H1 (cell line): ENCODE results near the gene RTL9. TPM values are rescaled to one million over a fixed set of nuclear protein-coding genes. Genes with fewer than 3 reads are reported as not detected.

Source experiments
- CTCF ChIA-PET: fragments of 300-600 bp; sonication (Branson Sonifier 250); formaldehyde crosslinking; loops from one replicate; lab custom pipeline; 2021; ENCODE audit not compliant: partially characterized antibody; lab: Charles Lee
- POLR2A ChIA-PET: fragments of 300-600 bp; sonication (Branson Sonifier 250); formaldehyde crosslinking; loops from one replicate; lab custom pipeline; 2021; ENCODE audit warnings: inconsistent platforms; ENCODE audit not compliant: partially characterized antibody; lab: Charles Lee
- DNase-seq, 2 experiments: peaks; one replicate each; pipeline versions ENCODE4 v3.0.0 to v3.0.0-alpha.2; 2010 to 2022; ENCODE audit warnings: low spot score in 2 of 2, low read depth in 1 of 2, mixed read lengths in 1 of 2
- FAIRE-seq: peaks from 2 replicates; lab custom pipeline; 2011; peaks lifted over from hg19 to GRCh38; lab: Jason Lieb, UNC
- H2AFZ ChIP-seq: 2 replicates; pipeline ENCODE4 v1.8.1; 2012; ENCODE audit warnings: low read length, inconsistent platforms
- H2AK5ac ChIP-seq: 2 replicates; pipeline ENCODE4 v1.6.1; 2013; ENCODE audit warnings: low read depth, low read length
- H2BK120ac ChIP-seq: replicated peaks from 2 replicates; pipeline ENCODE3; 2013; ENCODE audit warnings: low read depth, low read length, inconsistent platforms
- H2BK12ac ChIP-seq: 2 replicates; pipeline ENCODE4 v1.6.1; 2013; ENCODE audit warnings: low read depth, low read length
- H2BK15ac ChIP-seq: 2 replicates; pipeline ENCODE4 v1.6.1; 2013; ENCODE audit warnings: low read length
- H2BK20ac ChIP-seq: 2 replicates; pipeline ENCODE4 v1.6.1; 2013; ENCODE audit warnings: low read length
- H2BK5ac ChIP-seq: 2 replicates; pipeline ENCODE4 v1.6.1; 2013; ENCODE audit warnings: low read depth, low read length
- H3K14ac ChIP-seq: 2 replicates; pipeline ENCODE4 v1.6.1; 2013; ENCODE audit warnings: inconsistent platforms; ENCODE audit not compliant: insufficient read length
- H3K18ac ChIP-seq: 2 replicates; pipeline ENCODE4 v1.6.1; 2013; ENCODE audit warnings: low read length; ENCODE audit errors: extremely low read depth
- H3K23ac ChIP-seq: 2 replicates; pipeline ENCODE4 v1.6.1; 2013; ENCODE audit warnings: inconsistent platforms; ENCODE audit not compliant: insufficient read length
- H3K23me2 ChIP-seq: 2 replicates; pipeline ENCODE4 v1.6.1; 2013; ENCODE audit warnings: low read depth, low read length
- H3K27ac ChIP-seq: 2 replicates; pipeline ENCODE4 v1.6.1; 2011; ENCODE audit warnings: low read depth, low read length, inconsistent platforms
- H3K27me3 ChIP-seq, 4 experiments: replicated peaks in 1 of 4; 1 replicate in 1 of 4; 2 replicates in 3 of 4; pipeline versions ENCODE4 v1.6.1 to v1.8.1; 2011 to 2013; ENCODE audit warnings: low read length in 3 of 4, mild to moderate bottlenecking in 3 of 4, inconsistent platforms in 2 of 4, mixed read lengths in 2 of 4, moderate library complexity in 1 of 4; ENCODE audit not compliant: control insufficient read depth in 3 of 4, insufficient read depth in 3 of 4; ENCODE audit errors: extremely low read depth in 1 of 4
- H3K36me3 ChIP-seq, 4 experiments: 2 replicates each; pipeline versions ENCODE4 v1.6.1 to v1.8.1; 2011 to 2013; ENCODE audit warnings: mild to moderate bottlenecking in 4 of 4, low read length in 3 of 4, moderate library complexity in 2 of 4, control low read depth in 1 of 4, inconsistent platforms in 1 of 4; ENCODE audit not compliant: insufficient read depth in 4 of 4, control insufficient read depth in 2 of 4
- H3K4ac ChIP-seq: replicated peaks from 2 replicates; pipeline ENCODE3; 2013; ENCODE audit warnings: low read length, low read depth, mixed read lengths, inconsistent platforms; ENCODE audit not compliant: insufficient read length
- H3K4me1 ChIP-seq, 4 experiments: replicated peaks in 1 of 4; 1 replicate in 1 of 4; 2 replicates in 3 of 4; pipeline versions ENCODE4 v1.6.1 to v1.8.1; 2011 to 2013; ENCODE audit warnings: low read length in 3 of 4, inconsistent platforms in 2 of 4, mixed read lengths in 1 of 4; ENCODE audit not compliant: insufficient read depth in 4 of 4, control insufficient read depth in 3 of 4
- H3K4me2 ChIP-seq, 2 experiments: 2 replicates each; pipeline versions ENCODE4 v1.6.1 to v1.8.1; 2011 to 2013; ENCODE audit warnings: low read depth in 2 of 2, low read length in 2 of 2, control low read depth in 1 of 2, inconsistent platforms in 1 of 2, mild to moderate bottlenecking in 1 of 2; ENCODE audit not compliant: insufficient read depth in 1 of 2
- H3K4me3 ChIP-seq, 4 experiments: fragments of 200-600, 300-600 bp in 1 of 4; sonication (generic), shearing (Covaris generic), sonication (Bioruptor Twin) in 1 of 4; 2 replicates each; pipeline versions ENCODE4 v1.5.1 to v1.8.1; 2011 to 2016; ENCODE audit warnings: low read length in 4 of 4, low read depth in 3 of 4, control low read depth in 2 of 4, inconsistent platforms in 2 of 4, mild to moderate bottlenecking in 2 of 4, mixed read lengths in 1 of 4, moderate library complexity in 1 of 4; ENCODE audit not compliant: insufficient read depth in 2 of 4; ENCODE audit errors: extremely low read depth in 1 of 4
- H3K56ac ChIP-seq: replicated peaks from 2 replicates; pipeline ENCODE3; 2013; ENCODE audit warnings: low read depth, mild to moderate bottlenecking, mixed read lengths, low read length, inconsistent platforms; ENCODE audit not compliant: insufficient read length
- H3K79me1 ChIP-seq: 2 replicates; pipeline ENCODE4 v1.6.1; 2013; ENCODE audit warnings: low read depth, low read length, control low read depth
- H3K79me2 ChIP-seq, 2 experiments: 2 replicates each; pipeline versions ENCODE4 v1.6.1 to v1.8.1; 2012 to 2013; ENCODE audit warnings: low read length in 2 of 2, mild to moderate bottlenecking in 2 of 2, inconsistent platforms in 1 of 2; ENCODE audit not compliant: insufficient read depth in 2 of 2, control insufficient read depth in 1 of 2
- H3K9ac ChIP-seq, 4 experiments: replicated peaks in 1 of 4; 1 replicate in 1 of 4; 2 replicates in 3 of 4; pipeline versions ENCODE4 v1.6.1 to v1.8.1; 2011 to 2013; ENCODE audit warnings: low read depth in 3 of 4, low read length in 3 of 4, control low read depth in 2 of 4, mild to moderate bottlenecking in 2 of 4, moderate library complexity in 2 of 4, inconsistent platforms in 1 of 4; ENCODE audit errors: extremely low read depth in 1 of 4
- H3K9me3 ChIP-seq, 2 experiments: 2 replicates each; pipeline versions ENCODE4 v1.6.1 to v1.8.1; 2012 to 2013; ENCODE audit warnings: mild to moderate bottlenecking in 2 of 2, moderate library complexity in 2 of 2, control low read depth in 1 of 2, inconsistent platforms in 1 of 2, low read depth in 1 of 2, low read length in 1 of 2, mixed read lengths in 1 of 2; ENCODE audit not compliant: insufficient read depth in 2 of 2
- H4K20me1 ChIP-seq, 2 experiments: replicated peaks in 1 of 2; 2 replicates each; pipeline versions ENCODE3 to v1.8.1; 2011 to 2013; ENCODE audit warnings: inconsistent platforms in 2 of 2, low read length in 2 of 2, mild to moderate bottlenecking in 1 of 2; ENCODE audit not compliant: insufficient read depth in 2 of 2, control insufficient read depth in 1 of 2
- H4K5ac ChIP-seq: 2 replicates; pipeline ENCODE4 v1.6.1; 2013; ENCODE audit warnings: low read length, low read depth, mixed read lengths, inconsistent platforms; ENCODE audit not compliant: insufficient read length
- H4K8ac ChIP-seq: 2 replicates; pipeline ENCODE4 v1.8.0; 2013; ENCODE audit warnings: mild to moderate bottlenecking, moderate library complexity, low read length, inconsistent platforms; ENCODE audit not compliant: insufficient read depth; ENCODE audit errors: extremely low read depth
- H4K91ac ChIP-seq: replicated peaks from 2 replicates; pipeline ENCODE3; 2013; ENCODE audit warnings: low read length, mixed read lengths, inconsistent platforms; ENCODE audit not compliant: insufficient read length
- CBX8 ChIP-seq: fragments of 300-800, 300-1000 bp; sonication (generic); IDR thresholded peaks from 2 replicates; pipeline ENCODE4 v1.7.1; 2016; ENCODE audit warnings: low read depth, low read length, borderline replicate concordance
- EGR1 ChIP-seq: IDR thresholded peaks from 2 replicates; pipeline ENCODE4 v1.6.1; 2011; ENCODE audit warnings: low read depth, low read length, borderline replicate concordance
- EZH2 ChIP-seq: fragments of 200-600 bp; sonication (generic); IDR thresholded peaks from 2 replicates; pipeline ENCODE4 v1.7.1; 2012; ENCODE audit warnings: low read depth, mild to moderate bottlenecking, moderate library complexity, low read length, inconsistent platforms; ENCODE audit not compliant: severe bottlenecking
- HDAC2 ChIP-seq, 2 experiments: fragments of 300-600 bp in 1 of 2; sonication (generic) in 1 of 2; IDR thresholded peaks; 2 replicates each; pipeline ENCODE4 v1.6.1; 2011 to 2012; ENCODE audit warnings: low read depth in 2 of 2, low read length in 2 of 2, mild to moderate bottlenecking in 2 of 2, moderate library complexity in 2 of 2, borderline replicate concordance in 1 of 2, inconsistent platforms in 1 of 2
- JUND ChIP-seq: IDR thresholded peaks from 2 replicates; pipeline ENCODE4 v1.6.1; 2011; ENCODE audit warnings: mild to moderate bottlenecking, improper control_type of control experiment, low read length
- NANOG ChIP-seq: IDR thresholded peaks from 2 replicates; pipeline ENCODE4 v1.6.1; 2011; ENCODE audit warnings: low read length, low read depth, mild to moderate bottlenecking, inconsistent platforms; ENCODE audit not compliant: insufficient read depth, poor library complexity, severe bottlenecking
- NRF1 ChIP-seq: IDR thresholded peaks from 2 replicates; pipeline ENCODE4 v1.6.1; 2011; ENCODE audit warnings: mild to moderate bottlenecking, low read depth, low read length, improper control_type of control experiment
- POLR2A ChIP-seq, 2 experiments: IDR thresholded peaks; 1 replicate in 1 of 2; 2 replicates in 1 of 2; pipeline ENCODE4 v1.6.1; 2011; ENCODE audit warnings: low read depth in 2 of 2, low read length in 2 of 2, mild to moderate bottlenecking in 2 of 2; ENCODE audit errors: control extremely low read depth in 1 of 2
- RFX5 ChIP-seq: IDR thresholded peaks from 2 replicates; pipeline ENCODE4 v1.6.1; 2011; ENCODE audit warnings: low read depth, low read length, improper control_type of control experiment, borderline replicate concordance
- SP4 ChIP-seq: IDR thresholded peaks from 2 replicates; pipeline ENCODE4 v1.6.1; 2012; ENCODE audit warnings: low read length, inconsistent platforms
- SUZ12 ChIP-seq: fragments of 200-600 bp; sonication (generic); IDR thresholded peaks from 2 replicates; pipeline ENCODE4 v1.6.1; 2012; ENCODE audit warnings: mild to moderate bottlenecking, inconsistent platforms, low read length, moderate library complexity, mixed read lengths
- TAF7 ChIP-seq: optimal IDR thresholded peaks from 2 replicates; pipeline ENCODE3; 2011; ENCODE audit warnings: low read depth, mild to moderate bottlenecking, inconsistent platforms, low read length, moderate library complexity, borderline replicate concordance
- WGBS, 2 experiments: shearing (Covaris generic) in 1 of 2; methylation state at CpG; one replicate each; pipeline versions ENCODE4 v1.1.6 to v1.1.7; 2013 to 2015; ENCODE audit warnings: low lambda C conversion rate in 2 of 2, mixed read lengths in 2 of 2, inconsistent platforms in 1 of 2, low coverage in 1 of 2, missing lambda C conversion rate in 1 of 2; ENCODE audit not compliant: insufficient replicate concordance in 2 of 2, insufficient coverage in 1 of 2, insufficient read length in 1 of 2; ENCODE audit errors: extremely low coverage in 1 of 2, missing lambda C conversion rate in 1 of 2; 5-methylcytosine and 5-hydroxymethylcytosine counted together
- polyA plus RNA-seq, 7 experiments: library from polyadenylated mRNA; depleted of rRNA in 3 of 7; stranded (reverse) in 5 of 7; unstranded in 2 of 7; fragments of >200 nt in 5 of 7; fragments of 200-250 nt in 2 of 7; gene quantifications; 1 replicate in 5 of 7; 2 replicates in 1 of 7; 4 replicates in 1 of 7; pipeline versions ENCODE4 v1.2.1 to v1.2.3, GENCODE V29; 2011 to 2013; ENCODE audit warnings: missing spikeins in 2 of 7, mixed read lengths in 2 of 7
- total RNA-seq: library from RNA; stranded (reverse); fragmentation: NEBNext Ultra II Directional; extraction: Animal tissue kit (Norgen Biotek cat#: 25700); gene quantifications from 2 replicates; pipeline ENCODE4 v1.2.1, GENCODE V29; 2021
- TF ChIP-seq, protein P1 (sequence below): IDR thresholded peaks from 2 replicates; pipeline ENCODE4 v1.6.1; 2012; ENCODE audit warnings: low read length, inconsistent platforms

Gene RTL9
- total and polyA plus RNA-seq, 2 of the 8 experiments (the other 6 are each of a cell fraction or from before 2014, with no cell fraction given), result 0.09 to 0.20 TPM

DNA sequence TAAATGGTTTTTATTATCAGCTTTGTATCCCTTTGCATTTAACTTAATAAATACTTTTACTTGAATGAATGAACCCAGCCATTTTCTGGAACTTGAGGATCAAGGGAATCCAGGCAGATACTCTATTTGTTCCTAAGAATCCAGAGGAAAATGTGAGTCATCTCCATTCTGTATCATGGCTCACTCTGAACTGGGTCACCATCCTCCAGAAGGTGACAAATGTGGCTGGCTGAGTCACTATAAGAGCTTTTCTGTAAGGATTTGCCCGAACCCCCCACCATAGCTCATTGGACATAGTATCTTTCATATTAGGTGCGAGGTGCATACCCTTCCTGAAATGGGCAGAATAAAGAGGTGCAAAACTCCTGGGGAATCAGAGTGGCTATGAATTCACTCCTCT lies 25.8 kb downstream of the RTL9 start:
- FAIRE-seq, result no peak
- WGBS, 2 experiments, result 93% methylated on average over 2 of the region's 2 CpGs; no CpG with 5 or more reads in 1 of the 2 experiments
- CTCF ChIA-PET, result interaction anchor here (1.8 kb wide), 1 partner anchor 34 kb away, joined by 7 read pairs; no protein-coding TSS in a partner anchor

More for the DNA sequence above, 25.8 kb downstream of the RTL9 start:
- Histone ChIP-seq H3K27me3 (no peaks in the 10 kb centered on the region), H2BK20ac (no peak overlapping the region), H3K9ac (no peak overlapping the region), H3K4me1 (no peaks in the 10 kb centered on the region), H3K18ac (no peak overlapping the region), H3K79me1 (no peaks in the 10 kb centered on the region), H3K23ac (no peak overlapping the region), H2BK5ac (no peak overlapping the region), H3K79me2 (no peaks in the 10 kb centered on the region), H4K8ac (no peak overlapping the region), H3K36me3 (no peaks in the 10 kb centered on the region), H2BK12ac (no peak overlapping the region), H4K91ac (no peak overlapping the region), H3K4me2 (no peak overlapping the region), H2AFZ (no peak overlapping the region), H2BK15ac (no peak overlapping the region), H3K4ac (no peak overlapping the region), H3K23me2 (no peaks in the 10 kb centered on the region), H2BK120ac (no peak overlapping the region), H3K9me3 (no peaks in the 10 kb centered on the region), H3K56ac (no peak overlapping the region), H4K20me1 (no peaks in the 10 kb centered on the region), H3K4me3 (no peak overlapping the region), H2AK5ac (no peak overlapping the region), H3K14ac (no peak overlapping the region), H3K27ac (no peak overlapping the region), H4K5ac (no peak overlapping the region)
- POLR2A ChIA-PET, result no interaction called here
- TF ChIP-seq NANOG (no peak), JUND (no peak), RFX5 (no peak), SUZ12 (no peak), EZH2 (no peak), EGR1 (no peak), HDAC2 (IDR thresholded peaks at IDR 0.05; ENCODE audit: borderline replicate concordance in 1 of 2, low read depth in 2 of 2, low read length in 2 of 2) (no peak), TAF7 (no peak), NRF1 (no peak), SP4 (no peak), POLR2A (IDR thresholded peaks at IDR 0.05; ENCODE audit: control extremely low read depth in 1 of 2, low read depth in 2 of 2, low read length in 2 of 2) (no peak), CBX8 (no peak)
- TF ChIP-seq, protein P1, sequence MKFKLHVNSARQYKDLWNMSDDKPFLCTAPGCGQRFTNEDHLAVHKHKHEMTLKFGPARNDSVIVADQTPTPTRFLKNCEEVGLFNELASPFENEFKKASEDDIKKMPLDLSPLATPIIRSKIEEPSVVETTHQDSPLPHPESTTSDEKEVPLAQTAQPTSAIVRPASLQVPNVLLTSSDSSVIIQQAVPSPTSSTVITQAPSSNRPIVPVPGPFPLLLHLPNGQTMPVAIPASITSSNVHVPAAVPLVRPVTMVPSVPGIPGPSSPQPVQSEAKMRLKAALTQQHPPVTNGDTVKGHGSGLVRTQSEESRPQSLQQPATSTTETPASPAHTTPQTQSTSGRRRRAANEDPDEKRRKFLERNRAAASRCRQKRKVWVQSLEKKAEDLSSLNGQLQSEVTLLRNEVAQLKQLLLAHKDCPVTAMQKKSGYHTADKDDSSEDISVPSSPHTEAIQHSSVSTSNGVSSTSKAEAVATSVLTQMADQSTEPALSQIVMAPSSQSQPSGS, result no peak
- no peak for DNase-seq
